Ishikawa (cell line): ENCODE measurements around the gene RAET1G.

Source experiments
- CEBPB ChIP-seq: IDR thresholded peaks from 2 replicates; pipeline ENCODE4 v1.6.1; 2012
- EGR1 ChIP-seq: IDR thresholded peaks from 2 replicates; pipeline ENCODE4 v1.6.1; 2012
- TF ChIP-seq, protein P1 (sequence below): IDR thresholded peaks from 2 replicates; pipeline ENCODE4 v1.6.1; 2012

DNA sequence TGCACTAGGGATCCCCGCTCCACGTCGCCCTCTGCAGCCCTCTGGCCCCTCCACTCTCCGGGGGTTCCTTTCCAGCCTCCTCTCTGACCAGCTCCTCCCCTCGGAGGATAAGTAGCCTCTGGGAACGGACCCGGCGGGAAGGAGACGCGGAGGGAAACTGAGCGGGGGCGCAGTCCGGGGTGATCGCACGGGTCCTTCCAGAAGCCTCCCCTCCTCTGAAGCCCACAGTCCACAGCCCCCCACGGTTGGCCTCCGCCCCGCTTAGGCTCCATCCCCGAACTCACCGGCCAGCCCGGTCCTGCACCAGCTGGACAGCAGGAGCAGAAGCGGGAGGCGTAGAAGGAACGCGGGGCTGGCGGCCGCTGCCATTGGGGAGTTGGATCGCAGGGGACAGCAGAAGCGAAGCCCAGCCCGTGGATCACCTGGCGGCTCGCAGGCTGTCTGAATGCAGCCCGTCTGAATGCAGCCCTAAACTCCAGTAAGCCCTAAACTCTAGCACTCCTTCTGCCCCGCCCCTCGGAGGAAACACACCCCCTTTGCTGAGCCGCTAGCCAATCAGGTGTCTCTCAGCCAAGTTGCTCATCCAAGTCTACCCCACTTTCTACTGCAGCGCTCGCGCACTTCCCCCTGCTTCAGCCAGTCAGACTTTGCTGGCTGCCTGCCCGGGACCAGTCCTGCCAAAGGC lies at the start of gene RAET1G:
- TF ChIP-seq EGR1 = no peak
- TF ChIP-seq, protein P1, sequence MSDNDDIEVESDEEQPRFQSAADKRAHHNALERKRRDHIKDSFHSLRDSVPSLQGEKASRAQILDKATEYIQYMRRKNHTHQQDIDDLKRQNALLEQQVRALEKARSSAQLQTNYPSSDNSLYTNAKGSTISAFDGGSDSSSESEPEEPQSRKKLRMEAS = peak; percentile 43; the same call in 1 of the 2 replicates
- no peak for TF ChIP-seq CEBPB
